GM21619 (cell line): ENCODE measurements around the gene MCRIP2.

Experiments
- ATAC-seq: cut with Tn5 transposase; IDR thresholded peaks from one replicate; pipeline ENCODE4 v1.9.1; 2021; ENCODE audit not compliant: unreplicated experiment

Gene MCRIP2

DNA sequence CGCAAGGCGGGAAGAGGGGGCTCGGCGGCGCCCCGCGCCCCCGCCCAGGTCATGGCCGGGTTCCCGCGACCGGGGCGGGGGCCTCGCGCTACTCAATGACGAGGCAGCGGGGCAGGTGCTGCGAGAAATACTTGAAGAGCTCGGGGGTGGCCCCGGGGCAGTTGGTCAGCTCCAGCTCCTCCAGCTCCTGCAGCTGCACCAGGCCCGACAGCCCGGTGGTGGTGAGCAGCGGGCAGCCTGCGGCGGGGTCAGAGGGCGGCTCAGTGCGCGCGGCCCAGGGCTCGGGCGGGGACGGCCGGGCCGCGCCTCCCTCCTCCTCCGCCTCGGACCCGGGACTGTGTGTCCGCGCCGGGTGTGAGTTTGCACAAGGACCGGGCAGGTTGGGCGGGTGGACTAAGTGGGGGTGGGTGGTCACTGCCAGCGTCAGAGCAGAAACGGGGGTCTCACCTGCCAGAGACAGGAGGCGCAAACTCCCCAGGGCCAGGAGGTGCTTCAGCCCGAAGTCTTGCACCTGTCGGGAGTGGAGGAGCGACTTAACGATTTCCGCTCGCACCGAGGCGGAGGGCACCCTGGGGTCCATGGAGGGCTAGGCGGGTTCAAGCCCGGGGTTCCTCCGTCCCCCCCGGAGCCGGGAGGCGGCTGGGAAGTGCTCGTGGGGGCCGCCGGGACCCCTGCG is 52.7 kb downstream of the MCRIP2 start:
- no peak for ATAC-seq

DNA sequence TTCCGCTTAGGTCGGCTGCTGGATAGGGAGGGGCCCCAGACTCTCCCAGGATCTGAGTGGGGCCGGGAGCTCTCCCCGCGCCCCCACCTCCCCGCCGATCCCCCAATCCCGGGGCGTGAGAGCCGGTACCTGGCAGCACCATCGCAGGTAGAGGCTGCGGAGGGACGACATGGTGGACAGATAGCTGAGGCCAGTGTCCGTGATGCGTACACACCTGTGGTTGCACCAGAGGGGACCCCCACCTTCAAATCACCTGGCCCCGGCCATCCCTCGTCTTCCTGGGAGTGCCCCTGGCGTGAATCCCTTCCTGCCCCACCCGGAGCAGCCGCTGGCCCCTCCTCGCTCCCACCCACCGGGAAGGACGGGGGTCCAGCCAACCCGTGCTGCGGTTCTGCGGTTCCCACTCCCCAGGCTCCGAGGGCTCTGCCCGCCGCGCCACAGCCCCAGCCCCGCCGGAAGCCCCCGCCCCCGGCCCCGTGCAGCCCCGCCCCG is 53.3 kb downstream of the MCRIP2 start:
- ATAC-seq = no peak

DNA sequence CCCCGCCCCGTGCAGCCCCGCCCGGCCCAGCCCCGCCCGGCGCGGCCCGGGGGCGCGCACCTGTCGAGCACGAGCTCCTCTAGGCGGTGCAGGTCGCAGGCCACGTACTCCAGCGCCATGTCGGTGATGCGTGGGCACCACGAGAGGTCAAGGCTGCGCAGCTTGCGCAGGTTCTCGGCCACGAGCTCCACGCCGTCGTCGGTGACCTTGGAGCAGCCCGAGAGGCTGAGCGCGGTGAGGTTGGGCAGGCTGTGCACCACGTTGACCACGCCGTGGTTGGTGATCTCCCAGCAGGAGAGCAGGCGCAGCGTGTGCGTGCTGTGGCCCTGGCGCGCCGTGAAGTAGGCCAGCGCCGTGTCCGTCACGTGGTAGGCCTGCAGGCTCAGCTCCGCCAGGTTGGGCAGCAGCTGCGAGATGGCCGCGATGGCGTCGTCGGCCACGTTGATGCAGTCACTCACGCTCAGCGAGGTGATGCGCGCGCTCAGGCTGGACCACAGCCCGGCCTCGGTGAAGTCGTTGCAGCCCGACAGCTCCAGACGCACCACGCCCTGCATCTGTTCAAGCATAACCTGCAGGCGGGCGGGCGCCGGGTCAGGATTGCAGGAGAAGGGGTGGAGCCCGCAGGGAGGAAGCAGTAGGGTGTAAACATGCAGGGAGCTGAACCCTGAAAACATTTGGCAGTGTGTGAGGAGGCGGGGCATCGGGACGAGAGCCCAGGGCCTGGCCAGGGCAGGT is 53.9 kb downstream of the MCRIP2 start:
- ATAC-seq = no peak
